Measurements from ENCODE around the gene PBXIP1. TPM values are rescaled to one million over a fixed set of nuclear protein-coding genes. Genes with fewer than 3 reads are reported as not detected.
A peak's percentile ranks its signal among the peaks of the same experiment; 100 is the strongest.

PBXIP1 gene
- total and polyA plus RNA-seq, 10 of the 15 experiments (the other 5 are each of a cell fraction or from before 2014, with no cell fraction given): 0.63 to 25.6 (median 15.4) TPM

DNA sequence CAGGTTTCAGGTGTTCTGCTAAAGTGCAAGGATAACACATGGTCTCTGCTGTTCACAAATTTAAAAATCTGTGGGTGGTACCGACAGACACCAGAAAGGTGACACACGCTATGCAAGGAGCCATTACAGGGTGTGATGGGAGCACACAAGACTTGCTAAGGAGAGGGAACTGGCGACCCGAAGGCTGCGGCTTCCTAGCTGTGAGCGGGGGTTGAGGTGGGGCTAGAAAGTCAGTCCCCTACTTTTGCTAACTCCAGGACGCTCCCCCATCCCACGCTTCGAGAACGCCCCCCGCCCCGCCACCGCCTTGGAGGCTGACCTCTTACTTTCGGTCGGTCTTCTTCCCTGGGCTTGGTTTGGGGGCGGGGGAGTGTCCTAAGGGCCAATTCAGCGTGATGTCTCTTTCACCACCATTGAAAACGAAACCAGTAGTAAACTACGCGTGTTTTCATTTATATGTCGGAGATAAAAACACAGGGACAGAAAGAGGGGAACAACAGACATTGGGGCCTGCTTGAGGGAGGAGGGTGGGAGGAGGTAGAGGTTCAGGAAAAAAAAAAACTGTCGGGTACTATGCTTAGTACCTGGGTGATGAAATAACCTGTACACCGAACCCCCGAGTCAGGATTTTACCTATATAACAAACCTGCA lies 19.6 kb upstream of the PBXIP1 start (continued):
- TF ChIP-seq CHD4 (IDR thresholded peaks at IDR 0.05) (no peak), PRDM15 (CRISPR knock-in tag; IDR thresholded peaks at IDR 0.05) (no peak), USF2 (IDR thresholded peaks at IDR 0.05; ENCODE audit: borderline replicate concordance, low read depth, low read length) (no peak), MYC (IDR thresholded peaks at IDR 0.05; ENCODE audit: insufficient read depth, insufficient read length, insufficient replicate concordance, low read length, severe bottlenecking) (no peak), MEF2A (IDR thresholded peaks at IDR 0.05; ENCODE audit: insufficient read depth, low read depth, low read length) (no peak), IKZF1 (conservative IDR thresholded peaks at IDR 0.05) (no peak; the same call in 1 of the 2 replicates), BACH1 (IDR thresholded peaks at IDR 0.05; ENCODE audit: borderline replicate concordance) (0 out of 2 replicates have a peak, but pooled peaks have one; percentile 9), CEBPZ (IDR thresholded peaks at IDR 0.05; ENCODE audit: low read depth, low read length) (no peak), NFIC (IDR thresholded peaks at IDR 0.05; ENCODE audit: low read depth, low read length) (no peak), ZNF274 (IDR thresholded peaks at IDR 0.05; ENCODE audit: insufficient read depth, insufficient read length) (no peak), IKZF2 (IDR thresholded peaks at IDR 0.05) (peak; percentile 48 to 49; a peak in 2 of 4 replicates), NR2C1 (IDR thresholded peaks at IDR 0.05) (no peak), ETV6 (conservative IDR thresholded peaks at IDR 0.05 in 1 of 2, IDR thresholded peaks at IDR 0.05 in 1 of 2; ENCODE audit: borderline replicate concordance in 1 of 2, low read depth in 1 of 2) (no peak), NR2F1 (conservative IDR thresholded peaks at IDR 0.05) (peak; percentile 89), KAT2A (conservative IDR thresholded peaks at IDR 0.05; ENCODE audit: control insufficient read depth, low read depth, low read length) (no peak), ZSCAN29 (IDR thresholded peaks at IDR 0.05) (no peak), CBX3 (IDR thresholded peaks at IDR 0.05; ENCODE audit: borderline replicate concordance, low read depth) (no peak), FOXM1 (IDR thresholded peaks at IDR 0.05; ENCODE audit: low read depth, low read length) (no peak), NFYB (IDR thresholded peaks at IDR 0.05; ENCODE audit: insufficient read depth, low read depth, low read length) (no peak), PAX8 (IDR thresholded peaks at IDR 0.05) (no peak; the same call in 1 of the 2 replicates), TCF12 (IDR thresholded peaks at IDR 0.05; ENCODE audit: low read depth, low read length) (no peak), FOXK2 (IDR thresholded peaks at IDR 0.05) (peak; percentile 56; the same call in 1 of the 2 replicates)
